Esophagus muscularis mucosa (tissue), 4 donors: Measurements from ENCODE around the gene DPYSL4.

Source experiments
- EP300 ChIP-seq: sonication (generic); formaldehyde crosslinking; IDR thresholded peaks from one replicate; pipeline ENCODE4 v1.6.1; 2017; ENCODE audit warnings: antibody characterized with exemption
- POLR2AphosphoS5 ChIP-seq, 2 donors: sonication (generic); formaldehyde crosslinking; IDR thresholded peaks; one replicate each; pipeline ENCODE4 v1.6.1; 2017; ENCODE audit warnings: antibody characterized with exemption in 2 of 2
- TF ChIP-seq, protein P1 (sequence below), 3 experiments: fragments of 200-600 bp in 2 of 3; fragments of 450-650 bp in 1 of 3; sonication (generic) in 2 of 3; IDR thresholded peaks; one replicate each; pipeline ENCODE4 v1.5.1; 2017 to 2019; ENCODE audit warnings: antibody characterized with exemption in 3 of 3, mild to moderate bottlenecking in 2 of 3, moderate library complexity in 1 of 3

DNA sequence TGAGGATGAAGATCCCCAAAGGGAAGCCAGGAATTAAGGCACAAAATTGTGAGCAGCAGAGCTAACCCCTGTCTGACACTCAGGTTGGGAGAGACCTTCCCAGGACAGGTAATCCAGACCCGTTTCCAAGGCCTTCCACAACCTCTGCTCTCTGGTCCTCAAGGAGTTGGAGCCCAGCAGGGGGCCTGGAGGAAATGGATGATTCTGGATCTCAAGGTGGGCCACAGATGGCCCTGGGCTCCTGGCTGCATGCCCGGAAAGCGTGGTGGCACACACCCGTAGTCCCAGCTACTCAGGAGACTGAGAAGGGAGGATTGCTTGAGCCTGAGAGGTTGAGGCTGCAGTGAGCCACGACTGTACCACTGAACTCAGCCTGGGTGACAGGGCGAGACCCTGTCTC is 42.3 kb downstream of the DPYSL4 start:
- TF ChIP-seq, protein P1, sequence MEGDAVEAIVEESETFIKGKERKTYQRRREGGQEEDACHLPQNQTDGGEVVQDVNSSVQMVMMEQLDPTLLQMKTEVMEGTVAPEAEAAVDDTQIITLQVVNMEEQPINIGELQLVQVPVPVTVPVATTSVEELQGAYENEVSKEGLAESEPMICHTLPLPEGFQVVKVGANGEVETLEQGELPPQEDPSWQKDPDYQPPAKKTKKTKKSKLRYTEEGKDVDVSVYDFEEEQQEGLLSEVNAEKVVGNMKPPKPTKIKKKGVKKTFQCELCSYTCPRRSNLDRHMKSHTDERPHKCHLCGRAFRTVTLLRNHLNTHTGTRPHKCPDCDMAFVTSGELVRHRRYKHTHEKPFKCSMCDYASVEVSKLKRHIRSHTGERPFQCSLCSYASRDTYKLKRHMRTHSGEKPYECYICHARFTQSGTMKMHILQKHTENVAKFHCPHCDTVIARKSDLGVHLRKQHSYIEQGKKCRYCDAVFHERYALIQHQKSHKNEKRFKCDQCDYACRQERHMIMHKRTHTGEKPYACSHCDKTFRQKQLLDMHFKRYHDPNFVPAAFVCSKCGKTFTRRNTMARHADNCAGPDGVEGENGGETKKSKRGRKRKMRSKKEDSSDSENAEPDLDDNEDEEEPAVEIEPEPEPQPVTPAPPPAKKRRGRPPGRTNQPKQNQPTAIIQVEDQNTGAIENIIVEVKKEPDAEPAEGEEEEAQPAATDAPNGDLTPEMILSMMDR (IDR thresholded peaks at IDR 0.05): no peak
- TF ChIP-seq POLR2AphosphoS5 (IDR thresholded peaks at IDR 0.05) (no peak), EP300 (no peak)
